GM21723 (cell line): ENCODE results near the gene OR1F1.
"Not testable (repeated sequence)": the region's sequence is repeated elsewhere in the genome, so short reads cannot be mapped to it uniquely, and the experiment has no call there.

Source experiments
- ATAC-seq: cut with Tn5 transposase; IDR thresholded peaks from one replicate; pipeline ENCODE4 v1.9.1; 2021; ENCODE audit warnings: mild to moderate bottlenecking, moderate library complexity; ENCODE audit not compliant: unreplicated experiment

OR1F1 gene

DNA sequence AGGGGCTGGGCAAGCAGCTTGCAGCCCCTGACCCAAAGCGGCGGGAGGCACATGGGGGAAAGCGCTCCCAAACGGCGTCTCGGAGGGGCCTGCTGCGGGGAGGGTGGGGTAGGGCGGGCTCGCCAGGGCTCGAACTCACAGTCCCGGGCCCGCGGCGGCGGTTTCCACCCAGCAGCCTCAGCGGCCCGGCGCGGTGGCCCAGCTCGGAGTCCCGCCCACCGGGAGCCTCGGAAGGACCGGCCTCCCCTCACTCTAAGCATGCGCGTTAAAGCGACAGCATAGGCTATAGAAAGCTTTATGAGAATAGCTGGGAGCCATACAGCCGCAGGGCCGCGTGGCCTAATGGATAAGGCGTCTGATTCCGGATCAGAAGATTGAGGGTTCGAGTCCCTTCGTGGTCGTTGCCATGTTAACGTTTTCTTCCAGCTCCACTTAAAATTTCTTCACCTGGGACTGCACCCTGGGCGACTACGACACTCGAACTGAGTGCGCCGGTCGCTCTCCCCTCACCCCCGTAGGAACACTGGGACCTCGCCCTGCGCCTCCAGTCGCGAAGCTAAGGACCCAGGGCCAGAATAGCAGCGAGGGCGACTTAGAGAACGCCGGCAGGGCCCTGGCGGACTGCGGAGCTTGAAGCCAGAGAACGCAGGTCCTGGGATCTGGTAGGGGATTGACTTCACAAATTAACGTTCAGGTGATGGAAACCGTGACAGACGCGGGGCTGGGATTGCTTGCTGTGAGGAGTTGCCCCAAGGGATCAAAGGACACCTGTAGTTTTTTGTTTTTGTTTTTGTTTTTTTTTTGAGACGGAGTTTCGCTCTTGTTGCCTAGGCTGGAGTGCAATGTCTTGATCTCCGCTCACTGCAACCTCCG is 37.4 kb upstream of the OR1F1 start:
- ATAC-seq: peak; percentile 66

GRCh38 chr16:3152027-3152276 is 36.1 kb upstream of the OR1F1 start:
- ATAC-seq: no peak

- ATAC-seq: peak; percentile 31
Measured at GRCh38 chr16:3152277-3152990, 35.6 kb upstream of the OR1F1 start.

GRCh38 chr16:3152991-3153368 is 35.0 kb upstream of the OR1F1 start:
- ATAC-seq: no peak

DNA sequence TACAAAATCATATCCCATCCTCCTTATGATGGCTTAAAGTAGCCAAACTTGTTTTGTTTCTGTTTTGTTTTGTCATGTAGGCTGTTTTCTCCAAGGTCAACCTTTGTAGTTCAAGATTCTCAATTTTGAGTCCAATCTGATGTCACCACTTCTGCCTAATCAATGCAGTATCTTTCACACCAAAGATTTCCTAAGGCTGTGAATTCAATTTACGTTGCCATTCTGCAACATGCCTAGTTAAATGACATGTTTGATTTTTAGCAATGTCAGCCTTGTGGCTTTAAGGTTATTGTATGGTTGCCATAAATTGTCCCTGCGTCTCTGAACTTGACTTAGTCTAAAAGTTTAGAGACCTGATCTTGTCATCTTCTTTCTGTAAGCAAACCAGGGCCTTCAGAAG is 32.8 kb upstream of the OR1F1 start:
- ATAC-seq: no peak

- no peak for ATAC-seq
Measured at GRCh38 chr16:3155972-3156371, 32.0 kb upstream of the OR1F1 start.

DNA sequence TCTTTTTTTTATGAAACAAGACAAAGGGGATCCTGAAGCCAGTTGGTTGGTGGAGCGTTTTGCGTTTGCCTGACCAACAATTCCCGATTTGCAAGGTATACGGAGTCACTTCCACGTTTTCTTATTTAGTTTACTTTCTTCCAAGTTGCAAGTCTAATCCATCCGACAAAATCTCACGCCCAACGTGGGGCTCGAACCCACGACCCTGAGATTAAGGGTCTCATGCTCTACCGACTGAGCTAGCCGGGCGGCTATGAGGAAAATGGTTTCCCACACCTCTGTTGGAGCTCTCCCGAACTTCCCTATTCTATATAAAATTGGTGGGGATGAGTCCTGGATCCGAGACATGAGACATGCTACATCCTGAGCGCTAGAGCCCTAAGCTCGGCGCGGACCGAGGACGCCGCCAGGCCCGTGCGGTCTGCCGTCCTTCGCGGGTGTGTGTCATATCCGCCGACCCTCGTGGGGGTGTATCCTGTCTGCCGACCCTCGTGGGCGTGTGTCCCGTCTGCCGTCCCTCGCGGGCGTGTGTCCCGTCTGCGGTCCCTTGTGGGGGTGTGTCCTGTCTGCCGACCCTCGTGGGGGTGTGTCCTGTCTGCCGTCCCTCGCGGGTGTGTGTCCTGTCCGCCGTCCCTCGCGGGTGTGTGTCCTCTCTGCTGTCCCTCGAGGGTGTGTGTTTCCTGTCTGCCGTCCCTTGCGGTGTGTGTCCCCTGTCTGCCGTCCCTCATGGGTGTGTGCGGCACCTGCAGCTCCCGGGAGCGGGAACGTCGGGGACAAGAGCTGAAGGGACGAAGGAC is 30.6 kb upstream of the OR1F1 start:
- ATAC-seq: no peak

- peak; percentile 14 for ATAC-seq
Measured at GRCh38 chr16:3158026-3158509, 29.9 kb upstream of the OR1F1 start.

DNA sequence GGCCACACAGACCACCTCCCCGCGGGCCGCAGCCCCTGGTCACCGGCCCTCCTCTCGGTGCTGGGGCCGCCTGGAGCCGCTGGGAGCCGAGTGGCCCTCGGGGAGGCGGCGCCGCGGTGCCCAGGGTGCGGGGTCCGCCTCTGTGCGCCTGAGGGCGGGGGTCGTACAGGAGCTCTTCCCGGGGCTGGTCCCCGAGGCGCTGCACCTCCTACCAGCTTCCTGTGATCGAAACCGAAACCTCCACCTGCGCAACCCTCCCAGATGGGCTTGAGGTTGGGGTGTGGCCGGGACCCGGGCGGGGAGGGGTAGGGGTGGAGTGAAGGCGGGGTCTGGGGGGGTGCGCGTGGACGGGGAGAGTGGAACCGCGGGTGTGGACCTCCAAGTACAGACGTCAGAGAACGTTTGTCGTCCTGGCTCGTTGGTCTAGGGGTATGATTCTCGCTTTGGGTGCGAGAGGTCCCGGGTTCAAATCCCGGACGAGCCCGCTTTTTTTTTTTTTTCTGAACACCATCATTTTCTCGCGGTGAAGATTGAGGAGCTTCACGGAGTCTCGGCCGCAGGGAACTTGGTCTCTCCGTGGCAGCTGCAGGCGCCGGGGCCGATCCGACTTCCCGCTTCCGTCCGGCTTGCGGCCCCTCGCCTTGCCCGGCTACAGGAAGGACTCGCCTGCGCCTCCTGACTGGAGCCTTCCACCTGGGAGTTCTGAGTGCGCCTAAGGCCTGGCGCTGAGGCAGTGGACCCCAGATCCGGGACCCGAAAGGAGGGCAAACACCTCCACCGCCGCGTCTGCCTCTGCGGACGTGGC is 29.3 kb upstream of the OR1F1 start:
- peak; percentile 50 for ATAC-seq

- ATAC-seq: no peak
Measured at GRCh38 chr16:3161235-3162018, 26.6 kb upstream of the OR1F1 start.

DNA sequence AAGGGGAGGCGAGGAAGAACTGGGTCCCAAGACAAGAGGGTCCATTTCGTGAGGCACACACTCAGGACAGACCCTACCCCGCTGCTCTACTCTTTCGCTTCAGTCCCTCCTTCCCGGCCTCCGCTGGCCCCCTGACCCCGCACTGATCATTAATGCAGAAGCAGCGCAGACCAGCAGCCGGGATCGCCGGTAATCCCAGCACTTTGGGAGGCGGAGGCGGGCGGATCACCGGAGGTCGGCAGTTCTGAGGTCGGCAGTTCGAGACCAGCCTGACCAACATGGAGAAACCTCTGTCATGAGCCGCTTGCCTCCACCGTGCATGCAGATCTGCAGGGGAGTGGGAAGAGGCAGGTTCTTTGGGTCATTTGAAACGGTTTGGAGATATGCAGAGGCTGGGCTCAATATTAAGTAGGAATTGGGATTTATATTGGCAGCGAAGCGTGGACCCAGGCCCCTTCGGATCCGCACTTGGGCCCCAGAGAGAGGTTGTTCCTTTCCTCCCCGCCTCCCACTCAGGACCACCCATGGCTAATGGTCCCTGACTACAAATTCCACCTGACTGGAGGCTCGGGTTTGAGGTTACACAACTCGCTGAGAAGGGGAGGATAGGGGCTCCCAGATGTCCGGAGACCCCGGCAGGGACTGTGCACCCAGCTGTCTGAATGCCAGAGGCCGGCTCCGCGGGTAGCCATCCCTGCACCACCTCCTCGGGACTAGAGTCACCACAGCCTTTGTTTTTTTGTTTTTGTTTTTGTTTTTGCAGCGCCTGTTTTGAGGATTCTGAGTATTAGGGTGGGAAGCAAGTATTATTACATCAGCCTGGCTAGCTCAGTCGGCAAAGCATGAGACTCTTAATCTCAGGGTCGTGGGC is 23.6 kb upstream of the OR1F1 start:
- ATAC-seq: no peak

GRCh38 chr16:3165111-3165822 is 22.7 kb upstream of the OR1F1 start:
- ATAC-seq: no peak

GRCh38 chr16:3166505-3166886 is 21.5 kb upstream of the OR1F1 start:
- no peak for ATAC-seq

GRCh38 chr16:3168729-3169128 is 19.3 kb upstream of the OR1F1 start:
- ATAC-seq: not testable (repeated sequence)

DNA sequence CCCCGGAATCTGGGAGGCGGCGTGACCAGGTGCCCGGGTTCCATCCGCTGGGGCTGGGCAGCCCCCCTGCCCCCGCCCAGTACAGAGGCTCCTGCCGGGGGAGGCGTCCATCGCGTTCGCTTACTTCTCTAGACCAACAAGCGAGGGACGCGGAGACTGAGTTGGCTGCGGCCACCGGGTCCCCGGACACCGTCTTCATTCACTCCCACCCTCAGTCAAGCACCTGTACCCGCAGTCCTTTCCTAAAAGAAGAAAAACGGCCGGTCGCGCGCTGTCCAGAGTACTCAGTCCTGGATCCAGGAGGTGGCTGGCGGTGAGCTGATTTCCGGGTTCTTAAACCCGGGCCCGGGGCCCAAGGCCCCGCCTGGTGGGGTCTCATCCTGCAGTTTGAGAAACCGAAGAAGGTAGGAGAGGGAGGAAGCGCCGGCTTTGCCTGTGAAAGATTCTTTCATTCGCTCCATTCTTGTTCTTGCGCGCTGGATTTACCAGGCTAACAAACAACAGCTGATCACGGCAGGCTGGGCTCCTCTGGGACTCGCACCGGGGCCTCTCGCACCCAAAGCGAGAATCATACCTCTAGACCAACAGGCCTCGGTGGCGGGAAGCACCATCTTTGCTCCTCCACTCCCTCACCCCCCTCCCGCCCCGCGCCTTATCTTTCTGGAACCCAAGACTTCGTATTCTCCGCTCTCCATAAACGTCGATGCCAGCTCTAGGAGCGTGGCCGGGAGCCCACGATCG is 17.4 kb upstream of the OR1F1 start:
- no peak for ATAC-seq

GRCh38 chr16:3171181-3171854 is 16.7 kb upstream of the OR1F1 start:
- ATAC-seq: no peak
